A375 (cell line): ENCODE data around the gene RUBCN. TPM values are rescaled to one million over a fixed set of nuclear protein-coding genes. Genes with fewer than 3 reads are reported as not detected.

Experiments
- total RNA-seq: library from RNA; depleted of rRNA; stranded (reverse); fragments of >200 nt; shearing (Covaris generic); gene quantifications from 2 replicates; pipeline ENCODE4 v1.2.3, GENCODE V29; 2014; rRNA removed

RUBCN gene
- 12.8 and 13.5 TPM in 2 replicates for total RNA-seq

GRCh38 chr3:197736491-197737318 lies at the start of gene RUBCN:
Gene RUBCN (minus strand): TSS chr3:197736904. CDS start chr3:197736719, 185 bp downstream.

GRCh38 chr3:197749601-197750395 lies 13.1 kb upstream of the RUBCN start, which contains the start of gene FYTTD1:
Gene FYTTD1 (plus strand): TSS chr3:197749883. CDS start chr3:197749972, 89 bp downstream.

Other genes with a start within 250 kb of the RUBCN start
- gene BDH1, start 180.9 kb downstream of the RUBCN start, total RNA-seq = 16.7 and 22.8 TPM in 2 replicates
- 48.4 and 58.2 TPM in 2 replicates for gene FYTTD1, start 13.0 kb upstream of the RUBCN start, total RNA-seq
- 24.5 and 53.9 TPM in 2 replicates for gene LRCH3, start 54.4 kb upstream of the RUBCN start, total RNA-seq
- gene RPL35A, start 213.3 kb upstream of the RUBCN start, total RNA-seq = 1,032 and 1,182 TPM in 2 replicates
- gene LMLN, start 223.3 kb upstream of the RUBCN start, total RNA-seq = 2.8 and 4.4 TPM in 2 replicates